AG08396 (cell line): Measurements from ENCODE around the gene TMEM150A.
"Not testable (repeated sequence)": the region's sequence is repeated elsewhere in the genome, so short reads cannot be mapped to it uniquely, and the experiment has no call there.

Experiments used
- DNase-seq: peaks from one replicate; pipeline ENCODE4 v3.0.0; 2012; ENCODE audit warnings: low spot score, mixed read lengths

Gene TMEM150A

GRCh38 chr2:85602476-85603234 is at the start of gene TMEM150A:
Gene TMEM150A (minus strand): TSS chr2:85602698. CDS start chr2:85601948, 750 bp downstream.
- peak; percentile 93 for DNase-seq

- no peak for DNase-seq
These were observed 49.6 kb upstream of the TMEM150A start for GRCh38 chr2:85652056-85652455.

DNA sequence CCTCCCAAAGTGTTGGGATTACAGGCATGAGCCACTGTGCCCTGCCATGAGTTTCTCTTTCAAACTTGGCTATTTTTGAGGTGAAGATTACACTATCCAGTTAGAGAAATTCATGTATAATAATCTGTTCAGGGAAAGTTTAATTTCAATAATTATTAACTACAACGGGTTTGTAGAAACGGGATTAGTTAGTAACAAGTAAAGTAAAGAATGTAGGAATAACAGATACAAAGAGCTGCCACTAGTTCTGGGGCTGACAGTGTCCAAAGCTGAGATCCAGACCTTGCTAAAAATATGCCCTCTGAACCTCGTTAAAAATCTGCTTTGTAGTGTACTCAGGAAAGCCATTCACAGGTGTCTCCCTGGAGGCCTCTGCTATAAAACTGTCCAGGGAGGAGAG is 48.6 kb upstream of the TMEM150A start:
- DNase-seq = no peak

GRCh38 chr2:85650456-85650855 is 48.0 kb upstream of the TMEM150A start:
- no peak for DNase-seq

GRCh38 chr2:85649201-85650190 is 47.0 kb upstream of the TMEM150A start:
- DNase-seq = peak; percentile 37

DNA sequence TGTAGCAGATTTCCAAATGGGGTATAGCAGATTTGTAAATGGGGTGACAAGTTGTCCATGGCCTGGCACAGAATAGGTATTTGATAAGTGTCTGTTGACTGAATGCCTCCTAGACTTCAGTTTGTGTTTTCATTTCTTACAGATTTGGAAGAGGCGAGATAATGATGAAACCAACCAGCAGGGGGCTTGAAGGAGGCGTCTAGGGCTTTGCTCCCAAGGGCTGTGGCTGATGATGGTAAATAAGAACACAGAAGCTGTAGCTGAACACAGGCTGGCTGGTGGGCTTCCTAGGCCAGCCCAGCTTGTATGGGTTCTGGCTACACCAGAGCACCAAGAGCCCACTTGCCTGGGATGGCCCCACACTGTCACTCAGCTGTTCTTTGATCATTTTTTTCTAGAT is 46.1 kb upstream of the TMEM150A start:
- peak; percentile 68 for DNase-seq

GRCh38 chr2:85647823-85648526 is 45.5 kb upstream of the TMEM150A start:
- no peak for DNase-seq

- DNase-seq = no peak
These were observed 43.7 kb upstream of the TMEM150A start for GRCh38 chr2:85646166-85646565.

- no peak for DNase-seq
These were observed 42.4 kb upstream of the TMEM150A start for GRCh38 chr2:85644909-85645308.

DNA sequence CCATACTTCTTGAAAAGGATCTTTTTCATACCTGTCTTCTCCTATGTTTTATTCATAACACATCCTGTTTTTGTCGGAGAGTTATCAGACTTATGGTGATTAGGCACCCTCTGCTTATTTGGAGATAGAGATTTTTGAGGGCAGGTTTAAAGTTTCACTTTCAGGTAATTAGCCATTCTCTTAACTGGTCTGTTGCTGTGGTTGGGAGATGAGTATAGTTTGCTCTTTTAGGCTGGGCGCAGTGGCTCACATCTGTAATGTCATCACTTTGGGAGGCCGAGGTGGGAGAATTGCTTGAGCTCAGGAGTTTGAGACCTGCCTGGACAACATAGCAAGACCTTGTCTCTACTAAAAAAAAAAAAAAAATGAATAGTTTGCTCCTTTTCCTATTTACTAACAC is 40.2 kb upstream of the TMEM150A start:
- no peak for DNase-seq

DNA sequence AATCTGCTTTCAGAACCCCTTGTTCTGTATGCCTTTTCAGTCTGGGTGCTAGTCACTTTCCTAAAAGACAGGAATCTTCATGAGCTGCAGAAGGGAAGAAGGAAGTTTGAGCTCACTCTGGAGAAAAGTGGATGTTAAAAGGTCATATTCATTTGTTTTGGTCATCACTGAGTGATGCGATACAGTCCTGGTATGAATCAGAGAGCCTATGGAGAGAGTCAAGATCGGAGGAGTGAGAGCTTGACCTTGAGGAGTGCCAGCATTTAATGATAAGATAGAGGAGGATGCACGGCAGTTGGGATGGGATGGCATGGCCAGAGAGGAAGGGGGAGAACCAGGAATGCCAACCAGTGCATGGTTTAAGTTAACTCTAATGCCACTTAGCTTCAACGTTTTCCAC is 33.1 kb upstream of the TMEM150A start:
- DNase-seq = no peak

DNA sequence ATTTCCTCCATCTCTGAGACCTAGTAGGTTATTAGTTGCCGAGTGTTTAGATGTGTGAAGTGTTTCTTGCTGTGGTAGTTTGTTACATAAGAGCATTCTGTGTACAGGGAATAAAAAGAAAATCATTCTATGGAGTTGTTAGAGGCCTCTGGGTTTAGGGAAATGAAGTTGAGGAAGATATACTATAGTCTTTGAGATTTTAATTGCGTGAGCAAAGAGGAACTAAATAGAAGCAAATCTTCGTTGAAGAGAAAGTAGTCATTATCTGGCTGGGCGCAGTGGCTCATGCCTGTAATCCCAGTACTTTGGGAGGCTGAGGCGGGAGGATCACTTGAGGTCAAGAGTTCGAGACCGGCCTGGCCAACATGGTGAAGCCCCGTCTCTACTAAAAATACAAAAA is 32.5 kb upstream of the TMEM150A start:
- no peak for DNase-seq

GRCh38 chr2:85631316-85631715 is 28.8 kb upstream of the TMEM150A start:
- DNase-seq = no peak

DNA sequence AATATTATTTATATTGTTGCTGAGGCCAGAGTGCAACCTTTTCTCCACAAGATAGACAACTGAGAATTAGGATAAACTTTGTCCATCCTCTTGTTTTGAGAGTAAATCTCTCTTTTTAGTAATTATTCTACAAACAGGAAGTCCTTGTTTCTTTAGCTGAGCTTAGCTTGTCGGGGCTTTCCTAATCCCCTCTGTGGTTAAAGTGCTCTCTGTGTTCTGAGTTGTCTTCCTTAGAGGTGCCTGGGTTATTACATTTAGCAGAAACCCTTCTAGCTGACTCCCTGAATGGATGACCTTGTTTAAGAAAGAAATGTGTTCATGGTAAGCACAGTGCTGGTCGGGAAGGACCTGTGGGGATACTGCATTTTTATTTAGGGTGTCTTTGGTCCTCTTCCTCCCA is 26.2 kb upstream of the TMEM150A start:
- DNase-seq = no peak

DNA sequence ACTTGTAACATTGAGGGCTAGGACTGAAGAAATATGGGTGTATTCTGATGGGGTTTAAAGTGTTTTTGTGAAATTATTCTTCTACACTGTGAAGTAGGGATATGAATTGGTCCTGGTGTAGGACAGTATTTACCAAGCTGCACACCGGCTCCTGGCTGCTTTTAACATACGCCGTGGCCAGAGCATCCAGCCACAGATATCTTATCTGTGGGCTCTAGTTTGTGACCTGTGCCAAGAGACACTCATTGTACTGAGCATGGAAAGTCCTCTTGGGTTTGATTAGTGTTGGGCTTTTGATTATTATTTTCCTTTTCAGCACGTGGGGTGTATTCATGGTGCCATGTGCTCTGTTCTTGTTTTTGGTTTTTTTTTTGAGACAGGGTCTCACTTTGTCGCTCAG is 21.5 kb upstream of the TMEM150A start:
- no peak for DNase-seq

DNA sequence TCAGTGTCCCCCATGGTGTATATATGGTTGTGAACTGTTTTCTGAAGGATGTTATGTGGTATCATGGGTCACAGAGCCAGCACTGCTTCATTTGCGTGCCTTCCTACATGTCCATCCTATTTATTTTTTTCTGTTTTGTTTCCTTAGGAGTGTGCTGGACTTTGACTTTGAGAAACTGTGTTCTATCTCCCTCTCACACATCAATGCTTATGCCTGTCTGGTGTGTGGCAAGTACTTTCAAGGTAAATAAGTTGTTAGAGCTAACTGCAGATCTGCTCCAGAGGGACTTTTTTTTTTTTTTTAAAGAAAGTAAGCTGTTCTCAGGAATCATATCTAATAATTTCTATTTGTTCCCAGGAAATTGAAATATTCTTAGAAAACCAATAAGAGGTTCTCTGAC is 18.8 kb upstream of the TMEM150A start:
- DNase-seq = no peak

GRCh38 chr2:85619617-85620016 is 17.1 kb upstream of the TMEM150A start:
- DNase-seq = no peak

DNA sequence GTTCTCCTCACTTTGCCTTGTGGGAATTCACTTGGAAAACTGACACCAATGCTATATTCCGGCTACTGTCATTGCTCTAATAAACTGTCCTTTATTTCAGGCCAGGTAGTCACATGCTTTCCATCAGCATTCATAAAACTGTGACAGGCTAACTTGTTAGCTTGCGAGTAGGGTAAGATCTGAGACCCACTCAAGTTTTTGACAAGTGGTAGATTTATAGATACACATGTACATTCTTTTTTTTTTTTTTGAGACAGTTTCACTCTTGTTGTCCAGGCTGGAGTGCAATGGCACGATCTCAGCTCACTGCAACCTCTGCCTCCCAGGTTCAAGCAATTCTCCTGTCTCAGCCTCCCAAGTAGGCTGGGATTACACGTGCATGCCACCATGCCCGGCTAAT is 15.2 kb upstream of the TMEM150A start:
- DNase-seq = not testable (repeated sequence)

DNA sequence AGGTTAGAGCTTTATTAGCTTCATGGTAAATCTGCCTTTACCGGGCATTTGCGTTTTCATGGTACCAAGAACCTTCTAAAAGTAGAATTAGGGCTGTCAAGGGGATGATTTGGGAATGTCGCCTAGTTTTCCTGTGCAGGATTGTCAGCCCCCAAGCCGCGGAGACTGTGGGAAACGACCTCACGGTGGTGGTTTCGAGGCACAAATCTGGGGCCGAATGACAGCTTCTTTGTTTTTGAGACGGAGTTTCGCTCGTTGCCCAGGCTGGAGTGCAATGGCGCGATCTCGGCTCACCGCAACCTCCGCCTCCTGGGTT is 12.9 kb upstream of the TMEM150A start:
- DNase-seq = no peak

DNA sequence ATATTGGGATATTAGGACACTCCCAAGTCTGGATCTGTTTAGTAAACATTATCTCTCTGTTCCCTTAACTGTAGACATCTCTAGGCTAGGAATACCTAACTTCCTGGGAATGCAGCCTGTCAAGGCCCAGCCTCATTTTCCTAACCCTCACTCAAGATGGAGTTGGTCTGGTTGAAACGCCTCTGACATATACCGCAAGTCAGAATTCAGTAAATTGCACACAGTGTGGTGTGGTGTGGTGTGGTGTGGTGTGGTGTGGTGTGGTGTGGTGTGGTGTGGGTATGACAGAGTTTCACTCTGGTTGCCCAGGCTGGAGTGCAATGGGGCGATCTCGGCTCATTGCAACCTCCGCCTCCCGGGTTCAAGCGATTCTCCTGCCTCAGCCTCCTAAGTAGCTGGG is 12.3 kb upstream of the TMEM150A start:
- DNase-seq = not testable (repeated sequence)

GRCh38 chr2:85613717-85614515 is 11.4 kb upstream of the TMEM150A start:
- no peak for DNase-seq
